ENCODE data around the gene ARID2. TPM values are rescaled to one million over a fixed set of nuclear protein-coding genes. Genes with fewer than 3 reads are reported as not detected.

The ARID2 gene
- total and polyA plus RNA-seq, 4 donors = 1.8 to 17.8 (median 13.2) TPM

- TF ChIP-seq, protein P1, sequence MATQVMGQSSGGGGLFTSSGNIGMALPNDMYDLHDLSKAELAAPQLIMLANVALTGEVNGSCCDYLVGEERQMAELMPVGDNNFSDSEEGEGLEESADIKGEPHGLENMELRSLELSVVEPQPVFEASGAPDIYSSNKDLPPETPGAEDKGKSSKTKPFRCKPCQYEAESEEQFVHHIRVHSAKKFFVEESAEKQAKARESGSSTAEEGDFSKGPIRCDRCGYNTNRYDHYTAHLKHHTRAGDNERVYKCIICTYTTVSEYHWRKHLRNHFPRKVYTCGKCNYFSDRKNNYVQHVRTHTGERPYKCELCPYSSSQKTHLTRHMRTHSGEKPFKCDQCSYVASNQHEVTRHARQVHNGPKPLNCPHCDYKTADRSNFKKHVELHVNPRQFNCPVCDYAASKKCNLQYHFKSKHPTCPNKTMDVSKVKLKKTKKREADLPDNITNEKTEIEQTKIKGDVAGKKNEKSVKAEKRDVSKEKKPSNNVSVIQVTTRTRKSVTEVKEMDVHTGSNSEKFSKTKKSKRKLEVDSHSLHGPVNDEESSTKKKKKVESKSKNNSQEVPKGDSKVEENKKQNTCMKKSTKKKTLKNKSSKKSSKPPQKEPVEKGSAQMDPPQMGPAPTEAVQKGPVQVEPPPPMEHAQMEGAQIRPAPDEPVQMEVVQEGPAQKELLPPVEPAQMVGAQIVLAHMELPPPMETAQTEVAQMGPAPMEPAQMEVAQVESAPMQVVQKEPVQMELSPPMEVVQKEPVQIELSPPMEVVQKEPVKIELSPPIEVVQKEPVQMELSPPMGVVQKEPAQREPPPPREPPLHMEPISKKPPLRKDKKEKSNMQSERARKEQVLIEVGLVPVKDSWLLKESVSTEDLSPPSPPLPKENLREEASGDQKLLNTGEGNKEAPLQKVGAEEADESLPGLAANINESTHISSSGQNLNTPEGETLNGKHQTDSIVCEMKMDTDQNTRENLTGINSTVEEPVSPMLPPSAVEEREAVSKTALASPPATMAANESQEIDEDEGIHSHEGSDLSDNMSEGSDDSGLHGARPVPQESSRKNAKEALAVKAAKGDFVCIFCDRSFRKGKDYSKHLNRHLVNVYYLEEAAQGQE (IDR thresholded peaks at IDR 0.05) = no peak
- no peak for TF ChIP-seq GABPA (IDR thresholded peaks at IDR 0.05 in 1 of 2, conservative IDR thresholded peaks at IDR 0.05 in 1 of 2)
- TF ChIP-seq RXRA (IDR thresholded peaks at IDR 0.05) = no peak
Observed at GRCh38 chr12:45697371-45697770, 32.1 kb upstream of the ARID2 start (continued).

DNA sequence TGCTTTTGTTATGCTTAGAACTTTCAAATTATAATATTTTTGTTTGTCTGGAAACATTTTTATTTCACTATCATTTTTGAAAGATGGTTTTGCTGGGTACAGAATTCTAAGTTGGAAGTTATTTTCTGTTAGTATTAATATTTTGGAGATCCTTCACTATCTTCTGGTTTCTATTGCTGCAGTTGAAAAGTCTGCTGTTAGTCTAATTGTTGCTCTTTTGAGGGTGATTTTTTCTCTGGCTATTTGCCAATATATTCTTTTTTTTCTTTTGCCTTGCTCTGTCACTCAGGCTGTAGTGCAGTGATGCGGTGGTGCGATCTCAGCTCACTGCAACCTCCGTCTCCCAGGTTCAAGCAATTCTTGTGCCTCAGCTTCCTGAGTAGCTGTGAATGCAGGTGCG, 28.2 kb upstream of the ARID2 start:
- TF ChIP-seq FOXA1 (IDR thresholded peaks at IDR 0.05) (no peak), RAD21 (IDR thresholded peaks at IDR 0.05) (no peak), FOXA2 (IDR thresholded peaks at IDR 0.05) (no peak), GABPA (IDR thresholded peaks at IDR 0.05 in 1 of 2, conservative IDR thresholded peaks at IDR 0.05 in 1 of 2) (no peak)
- H3K9me3 ChIP-seq (ENCODE audit: control insufficient read depth in 4 of 4, low read length in 3 of 4) = peaks cover 0 to 10% (median 6%) of the 10 kb centered on the region in 4 donors
- H3K27ac ChIP-seq (ENCODE audit: low read depth in 1 of 2, low read length in 2 of 2) = no peak overlapping the region
- no peaks in the 10 kb centered on the region for H3K4me1 ChIP-seq (ENCODE audit: control insufficient read depth in 4 of 4, insufficient read depth in 4 of 4, low read length in 3 of 4)
- no peak overlapping the region for H3K9ac ChIP-seq (ENCODE audit: low read depth in 1 of 2, low read length in 2 of 2)
- 74% methylated on average over 4 of the region's 4 CpGs for WGBS
- no peaks in the 10 kb centered on the region for H3K27me3 ChIP-seq (ENCODE audit: control insufficient read depth in 4 of 4, insufficient read depth in 4 of 4, low read length in 3 of 4)
- H3K36me3 ChIP-seq (ENCODE audit: control insufficient read depth in 4 of 4, insufficient read depth in 3 of 4, low read depth in 1 of 4, low read length in 3 of 4) = no peaks in the 10 kb centered on the region
- DNase-seq (ENCODE audit: low spot score) = no peak
- H3K4me3 ChIP-seq (ENCODE audit: low read depth in 1 of 3, low read length in 3 of 3) = no peak overlapping the region

GRCh38 chr12:45703942-45704341, 25.6 kb upstream of the ARID2 start:
- no peak overlapping the region for H3K27ac ChIP-seq (ENCODE audit: low read depth in 1 of 2, low read length in 2 of 2)
- H3K4me1 ChIP-seq (ENCODE audit: control insufficient read depth in 4 of 4, insufficient read depth in 4 of 4, low read length in 3 of 4) = peaks cover 1 to 17% (median 10%) of the 10 kb centered on the region in 4 donors
- H3K36me3 ChIP-seq (ENCODE audit: control insufficient read depth in 4 of 4, insufficient read depth in 3 of 4, low read depth in 1 of 4, low read length in 3 of 4) = no peaks in the 10 kb centered on the region
- TF ChIP-seq HNF4A (conservative IDR thresholded peaks at IDR 0.05) (no peak), TAF1 (conservative IDR thresholded peaks at IDR 0.05) (no peak), ZBTB33 (IDR thresholded peaks at IDR 0.05) (no peak), EGR1 (IDR thresholded peaks at IDR 0.05; ENCODE audit: low read depth in 2 of 2) (no peak), ATF3 (IDR thresholded peaks at IDR 0.05) (no peak), GABPA (IDR thresholded peaks at IDR 0.05 in 1 of 2, conservative IDR thresholded peaks at IDR 0.05 in 1 of 2) (no peak), NR2F2 (IDR thresholded peaks at IDR 0.05) (no peak), HNF4G (IDR thresholded peaks at IDR 0.05) (no peak), FOXA1 (IDR thresholded peaks at IDR 0.05) (no peak), SP1 (IDR thresholded peaks at IDR 0.05) (no peak), RAD21 (IDR thresholded peaks at IDR 0.05) (no peak), CTCF (IDR thresholded peaks at IDR 0.05; ENCODE audit: low read depth, low read length, missing input control) (no peak), RXRA (IDR thresholded peaks at IDR 0.05) (no peak), FOXA2 (IDR thresholded peaks at IDR 0.05) (no peak), JUND (IDR thresholded peaks at IDR 0.05) (no peak), YY1 (IDR thresholded peaks at IDR 0.05) (no peak)
- TF ChIP-seq, protein P1 (IDR thresholded peaks at IDR 0.05) = no peak
- no peak overlapping the region for H3K4me3 ChIP-seq (ENCODE audit: low read depth in 1 of 3, low read length in 3 of 3)
- DNase-seq (ENCODE audit: low spot score) = no peak
- no peaks in the 10 kb centered on the region for H3K27me3 ChIP-seq (ENCODE audit: control insufficient read depth in 4 of 4, insufficient read depth in 4 of 4, low read length in 3 of 4)
- H3K9ac ChIP-seq (ENCODE audit: low read depth in 1 of 2, low read length in 2 of 2) = no peak overlapping the region
- no peaks in the 10 kb centered on the region for H3K9me3 ChIP-seq (ENCODE audit: control insufficient read depth in 4 of 4, low read length in 3 of 4)
